GM12878 (cell line): ENCODE results near the gene ASGR1. TPM values are rescaled to one million over a fixed set of nuclear protein-coding genes. Genes with fewer than 3 reads are reported as not detected.

ENCODE experiments used
- ATAC-seq: fragments of 200-7000 bp; cut with Tn5 transposase; 3 replicates; pipeline ENCODE4 v1.9.1; 2020; ENCODE audit warnings: mild to moderate bottlenecking, moderate library complexity
- BruUV-seq: library from RNA; stranded (reverse); fragments of 400-500 nt; replicated peaks from 2 replicates; lab custom pipeline; 2021; lab: Mats Ljungman, UMichigan
- CTCF ChIA-PET: fragments of 300-600 bp; sonication (Branson Sonifier 250); formaldehyde crosslinking; extraction: SDS; loops from one replicate; lab custom pipeline; 2021; ENCODE audit warnings: inconsistent platforms; lab: Yijun Ruan, JAX
- POLR2A ChIA-PET: fragments of 350-600 bp; formaldehyde crosslinking; extraction: SDS; loops from one replicate; lab custom pipeline; 2021; ENCODE audit warnings: inconsistent platforms; lab: Charles Lee
- RAD21 ChIA-PET: fragments of 300-600 bp; sonication (Branson Sonifier 250); formaldehyde crosslinking; loops from one replicate; lab custom pipeline; 2023; ENCODE audit warnings: antibody characterized with exemption; ENCODE audit not compliant: unreplicated experiment; lab: Charles Lee
- SMC1A ChIA-PET: fragments of 300-600 bp; sonication (Branson Sonifier 250); formaldehyde crosslinking; loops from one replicate; lab custom pipeline; 2023; ENCODE audit not compliant: unreplicated experiment, uncharacterized antibody; lab: Charles Lee
- DNase-seq: peaks from one replicate; pipeline ENCODE4 v3.0.0-alpha.2; 2011; ENCODE audit warnings: low read depth, low spot score
- FAIRE-seq: peaks from 3 replicates; lab custom pipeline; 2011; peaks lifted over from hg19 to GRCh38; lab: Jason Lieb, UNC
- H2AFZ ChIP-seq: 2 replicates; pipeline ENCODE4 v1.6.0; 2011; ENCODE audit warnings: low read depth, low read length, control low read depth; ENCODE audit not compliant: control insufficient read depth
- H3K27ac ChIP-seq: 2 replicates; pipeline ENCODE4 v1.5.1; 2011; ENCODE audit warnings: control low read depth; ENCODE audit not compliant: control insufficient read depth, insufficient read depth
- H3K27me3 ChIP-seq, 2 experiments: replicated peaks in 1 of 2; 2 replicates each; pipeline versions ENCODE4 v1.6.0 to v1.6.1; 2011; ENCODE audit warnings: low read length in 1 of 2; ENCODE audit not compliant: control insufficient read depth in 2 of 2, insufficient read depth in 2 of 2
- H3K36me3 ChIP-seq, 2 experiments: 2 replicates each; pipeline ENCODE4 v1.5.1; 2011; ENCODE audit warnings: low read length in 1 of 2; ENCODE audit not compliant: control insufficient read depth in 2 of 2, insufficient read depth in 2 of 2
- H3K4me1 ChIP-seq: 2 replicates; pipeline ENCODE4 v1.6.1; 2011; ENCODE audit warnings: mild to moderate bottlenecking, low read length, moderate library complexity, mixed read lengths; ENCODE audit not compliant: control insufficient read depth, insufficient read depth
- H3K4me2 ChIP-seq: 2 replicates; pipeline ENCODE4 v1.6.0; 2011; ENCODE audit warnings: control low read depth; ENCODE audit not compliant: control insufficient read depth, insufficient read depth
- H3K4me3 ChIP-seq: fragments of 200-600 bp; sonication (generic); 2 replicates; pipeline ENCODE4 v1.5.1; 2016
- H3K79me2 ChIP-seq: 2 replicates; pipeline ENCODE4 v1.6.0; 2011; ENCODE audit warnings: low read length; ENCODE audit not compliant: control insufficient read depth, insufficient read depth
- H3K9ac ChIP-seq: 2 replicates; pipeline ENCODE4 v1.8.0; 2011; ENCODE audit warnings: low read length, control low read depth, mixed read lengths; ENCODE audit not compliant: control insufficient read depth, insufficient read depth
- H3K9me3 ChIP-seq: replicated peaks from 3 replicates; pipeline ENCODE4 v1.5.1; 2011; ENCODE audit warnings: mild to moderate bottlenecking, low read length; ENCODE audit not compliant: control insufficient read depth, insufficient read depth
- H4K20me1 ChIP-seq: 2 replicates; pipeline ENCODE4 v1.6.0; 2011; ENCODE audit not compliant: control insufficient read depth, insufficient read depth
- EED ChIP-seq: sonication (generic); IDR thresholded peaks from 2 replicates; pipeline ENCODE4 v1.6.1; 2016; ENCODE audit warnings: antibody characterized with exemption, low read depth
- IKZF1 ChIP-seq: fragments of 450-650 bp; conservative IDR thresholded peaks from 2 replicates; pipeline ENCODE4 v1.6.1; 2017; ENCODE audit warnings: antibody characterized with exemption, mild to moderate bottlenecking
- IKZF2 ChIP-seq, 2 experiments: fragments of 450-650 bp; IDR thresholded peaks; 2 replicates each; pipeline ENCODE4 v1.6.1; 2017; ENCODE audit warnings: mild to moderate bottlenecking in 2 of 2, moderate library complexity in 2 of 2
- MEF2B ChIP-seq: fragments of 450-650 bp; IDR thresholded peaks from 2 replicates; pipeline ENCODE4 v1.6.1; 2018; ENCODE audit warnings: mild to moderate bottlenecking, moderate library complexity; ENCODE audit not compliant: partially characterized antibody, poor library complexity, severe bottlenecking
- PML ChIP-seq: IDR thresholded peaks from 2 replicates; pipeline ENCODE4 v1.6.1; 2012; ENCODE audit warnings: low read length, inconsistent platforms
- PRDM15 ChIP-seq: fragments of 450-650 bp; formaldehyde crosslinking; IDR thresholded peaks from 2 replicates; pipeline ENCODE4 v1.4.0; 2020; ENCODE audit warnings: mild to moderate bottlenecking, moderate library complexity
- RB1 ChIP-seq: fragments of 450-650 bp; formaldehyde crosslinking; IDR thresholded peaks from 2 replicates; pipeline ENCODE4 v1.6.1; 2017; ENCODE audit warnings: mild to moderate bottlenecking, borderline replicate concordance
- YY1 ChIP-seq: IDR thresholded peaks from 2 replicates; pipeline ENCODE4 v1.6.1; 2011; ENCODE audit warnings: low read depth, mild to moderate bottlenecking, low read length
- WGBS: methylation state at CpG from one replicate; pipeline ENCODE4 v1.1.6; 2016; ENCODE audit warnings: low lambda C conversion rate; ENCODE audit not compliant: insufficient replicate concordance, insufficient coverage; ENCODE audit errors: missing lambda C conversion rate; 5-methylcytosine and 5-hydroxymethylcytosine counted together
- in situ Hi-C: fragments of 300-500 bp; cut with MboI; formaldehyde crosslinking; loops from 9 replicates; pipeline ENCODE4 v1.14.3; 2018; ENCODE audit warnings: mixed read lengths
- intact Hi-C: fragments of 100-400 bp; cut with micrococcal nuclease; formaldehyde crosslinking; loops from one replicate; pipeline ENCODE4 v1.14.2; 2022; ENCODE audit not compliant: unreplicated experiment
- polyA plus RNA-seq, 11 experiments: library from polyadenylated mRNA; depleted of rRNA in 4 of 11; unstranded in 6 of 11; stranded (reverse) in 5 of 11; fragments of >200 nt; fragmentation: Nextera tagmentation in 4 of 11; fragmentation: Illumina TruSeq in 1 of 11; extraction: Ambion mirVana in 4 of 11; extraction: Trizol in 1 of 11; gene quantifications; 1 replicate in 1 of 11; 2 replicates in 10 of 11; pipeline versions ENCODE4 v1.2.1 to v1.2.3, GENCODE V29; 2011 to 2016; ENCODE audit warnings: inconsistent platforms in 2 of 11, missing spikeins in 2 of 11, low read depth in 1 of 11
- total RNA-seq, 4 experiments: library from RNA; depleted of rRNA in 3 of 4; stranded (reverse); fragments of >200 nt in 3 of 4; fragmentation: Illumina TruSeq in 1 of 4; extraction: Trizol in 1 of 4; gene quantifications; 2 replicates each; pipeline versions ENCODE4 v1.2.1 to v1.2.3, GENCODE V29; 2013 to 2021
- TF ChIP-seq, protein P1 (sequence below): fragments of 450-650 bp; IDR thresholded peaks from 2 replicates; pipeline ENCODE4 v1.6.1; 2016; ENCODE audit warnings: mild to moderate bottlenecking, moderate library complexity, borderline replicate concordance

Gene ASGR1
- total and polyA plus RNA-seq, 10 of the 15 experiments (the other 5 are each of a cell fraction or from before 2014, with no cell fraction given): 0.06 to 0.34 (median 0.14) TPM; not detected in 6

- WGBS: 38% methylated on average over 11 of the region's 11 CpGs
- ATAC-seq (no peak), DNase-seq (no peak), FAIRE-seq (no peak)
- no peaks in the 10 kb centered on the region for H3K79me2 ChIP-seq
- H3K4me2 ChIP-seq: peak overlapping the region; percentile 35; the same call in 1 of the 2 replicates
- peak overlapping the region; percentile 99 for H3K27ac ChIP-seq
- SMC1A ChIA-PET: interaction anchor here (1.0 to 1.1 kb wide), 3 partner anchors 28 to 85 kb away, joined by 3 to 5 read pairs (median 3); no protein-coding TSS in a partner anchor
- in situ Hi-C loops (no loop called here), intact Hi-C loops (no loop called here)
- no peaks in the 10 kb centered on the region for H3K27me3 ChIP-seq
- no peaks in the 10 kb centered on the region for H3K36me3 ChIP-seq
- no peak overlapping the region for H3K4me3 ChIP-seq
- POLR2A ChIA-PET: interaction anchor here (0.6 to 1.2 kb wide), 5 partner anchors 27 to 355 kb away, joined by 3 to 7 read pairs (median 4); partner anchors contain the start of gene SLC16A13
- TF ChIP-seq, protein P1, sequence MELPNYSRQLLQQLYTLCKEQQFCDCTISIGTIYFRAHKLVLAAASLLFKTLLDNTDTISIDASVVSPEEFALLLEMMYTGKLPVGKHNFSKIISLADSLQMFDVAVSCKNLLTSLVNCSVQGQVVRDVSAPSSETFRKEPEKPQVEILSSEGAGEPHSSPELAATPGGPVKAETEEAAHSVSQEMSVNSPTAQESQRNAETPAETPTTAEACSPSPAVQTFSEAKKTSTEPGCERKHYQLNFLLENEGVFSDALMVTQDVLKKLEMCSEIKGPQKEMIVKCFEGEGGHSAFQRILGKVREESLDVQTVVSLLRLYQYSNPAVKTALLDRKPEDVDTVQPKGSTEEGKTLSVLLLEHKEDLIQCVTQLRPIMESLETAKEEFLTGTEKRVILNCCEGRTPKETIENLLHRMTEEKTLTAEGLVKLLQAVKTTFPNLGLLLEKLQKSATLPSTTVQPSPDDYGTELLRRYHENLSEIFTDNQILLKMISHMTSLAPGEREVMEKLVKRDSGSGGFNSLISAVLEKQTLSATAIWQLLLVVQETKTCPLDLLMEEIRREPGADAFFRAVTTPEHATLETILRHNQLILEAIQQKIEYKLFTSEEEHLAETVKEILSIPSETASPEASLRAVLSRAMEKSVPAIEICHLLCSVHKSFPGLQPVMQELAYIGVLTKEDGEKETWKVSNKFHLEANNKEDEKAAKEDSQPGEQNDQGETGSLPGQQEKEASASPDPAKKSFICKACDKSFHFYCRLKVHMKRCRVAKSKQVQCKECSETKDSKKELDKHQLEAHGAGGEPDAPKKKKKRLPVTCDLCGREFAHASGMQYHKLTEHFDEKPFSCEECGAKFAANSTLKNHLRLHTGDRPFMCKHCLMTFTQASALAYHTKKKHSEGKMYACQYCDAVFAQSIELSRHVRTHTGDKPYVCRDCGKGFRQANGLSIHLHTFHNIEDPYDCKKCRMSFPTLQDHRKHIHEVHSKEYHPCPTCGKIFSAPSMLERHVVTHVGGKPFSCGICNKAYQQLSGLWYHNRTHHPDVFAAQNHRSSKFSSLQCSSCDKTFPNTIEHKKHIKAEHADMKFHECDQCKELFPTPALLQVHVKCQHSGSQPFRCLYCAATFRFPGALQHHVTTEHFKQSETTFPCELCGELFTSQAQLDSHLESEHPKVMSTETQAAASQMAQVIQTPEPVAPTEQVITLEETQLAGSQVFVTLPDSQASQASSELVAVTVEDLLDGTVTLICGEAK: no peak
- TF ChIP-seq YY1: no peak
- TF ChIP-seq PML: no peak
- TF ChIP-seq IKZF1: 0 out of 2 replicates have a peak, but pooled peaks have one; percentile 43
- peak; percentile 56; the same call in 1 of the 2 replicates for TF ChIP-seq EED
- no peak for TF ChIP-seq RB1
- TF ChIP-seq IKZF2 (IDR thresholded peaks at IDR 0.05): peak; percentile 28 to 35; a peak in 2 of 4 replicates
- TF ChIP-seq MEF2B: peak; percentile 71
- no peak for TF ChIP-seq PRDM15 (CRISPR knock-in tag)
- BruUV-seq: no TSS peak
- peak overlapping the region; percentile 68 for H2AFZ ChIP-seq
- peak overlapping the region; percentile 36 for H3K9ac ChIP-seq
- H3K4me1 ChIP-seq: peaks cover 27% of the 10 kb centered on the region
- H4K20me1 ChIP-seq: no peaks in the 10 kb centered on the region
- H3K9me3 ChIP-seq: no peaks in the 10 kb centered on the region
- CTCF ChIA-PET: interaction anchor here (1.0 to 12.7 kb wide), 3 partner anchors 80 to 85 kb away, joined by 3 to 590 read pairs (median 13); partner anchors contain the start of gene SLC16A11
- RAD21 ChIA-PET: interaction anchor here (1.1 to 9.9 kb wide), 2 partner anchors 83 to 85 kb away, joined by 7 to 269 read pairs; partner anchors contain the start of gene SLC16A11
Observed at GRCh38 chr17:7130621-7131422, 48.3 kb downstream of the ASGR1 start.
